Activated B cell treated with CpG ODN at 0.5 μM for 24 hours (primary cell): ENCODE data around the gene CPEB1. TPM values are rescaled to one million over a fixed set of nuclear protein-coding genes. Genes with fewer than 3 reads are reported as not detected.
A peak's percentile ranks its signal among the peaks of the same experiment; 100 is the strongest.
"Not testable (repeated sequence)": the region's sequence is repeated elsewhere in the genome, so short reads cannot be mapped to it uniquely, and the experiment has no call there.

Experiments used
- ATAC-seq: fragments of 200-7000 bp; cut with Tn5 transposase; one replicate; pipeline ENCODE4 v1.10.0; 2021; ENCODE audit warnings: low read depth, mild to moderate bottlenecking, moderate library complexity
- CTCF ChIA-PET: fragments of 350-600 bp; sonication (Branson Sonifier 250); formaldehyde crosslinking; loops from one replicate; lab custom pipeline; 2021; ENCODE audit warnings: antibody characterized with exemption; lab: Charles Lee
- POLR2A ChIA-PET: fragments of 350-600 bp; sonication (Branson Sonifier 250); formaldehyde crosslinking; loops from one replicate; lab custom pipeline; 2021; ENCODE audit warnings: antibody characterized with exemption; lab: Charles Lee
- DNase-seq: peaks from one replicate; pipeline ENCODE4 v3.0.0; 2022
- H3K27ac Mint-ChIP-seq: one replicate; pipeline ENCODE4 v1.8.0; 2020; ENCODE audit warnings: mixed read lengths
- H3K27me3 Mint-ChIP-seq: one replicate; pipeline ENCODE4 v1.8.0; 2021; ENCODE audit warnings: mixed read lengths
- H3K36me3 Mint-ChIP-seq: one replicate; pipeline ENCODE4 v1.8.0; 2021; ENCODE audit warnings: low read depth, mixed read lengths
- H3K4me1 Mint-ChIP-seq: one replicate; pipeline ENCODE4 v1.8.0; 2021; ENCODE audit warnings: mixed read lengths
- H3K4me3 Mint-ChIP-seq: one replicate; pipeline ENCODE4 v1.8.0; 2020; ENCODE audit warnings: mild to moderate bottlenecking, mixed read lengths
- H3K9me3 Mint-ChIP-seq: one replicate; pipeline ENCODE4 v1.8.0; 2020; ENCODE audit warnings: mixed read lengths
- intact Hi-C: fragments of 100-400 bp; cut with micrococcal nuclease; formaldehyde crosslinking; loops from one replicate; pipeline ENCODE4 v1.15.1; 2024
- total RNA-seq: library from RNA; stranded (reverse); gene quantifications from 2 replicates; pipeline ENCODE4 v1.2.3, GENCODE V29; 2022
- TF ChIP-seq, protein P1 (sequence below): fragments of 200-600 bp; IDR thresholded peaks from one replicate; pipeline ENCODE4 v1.8.0; 2022; ENCODE audit warnings: antibody characterized with exemption, mild to moderate bottlenecking

CPEB1 gene
- total RNA-seq, 1 donor from 2014 or later: not detected

DNA sequence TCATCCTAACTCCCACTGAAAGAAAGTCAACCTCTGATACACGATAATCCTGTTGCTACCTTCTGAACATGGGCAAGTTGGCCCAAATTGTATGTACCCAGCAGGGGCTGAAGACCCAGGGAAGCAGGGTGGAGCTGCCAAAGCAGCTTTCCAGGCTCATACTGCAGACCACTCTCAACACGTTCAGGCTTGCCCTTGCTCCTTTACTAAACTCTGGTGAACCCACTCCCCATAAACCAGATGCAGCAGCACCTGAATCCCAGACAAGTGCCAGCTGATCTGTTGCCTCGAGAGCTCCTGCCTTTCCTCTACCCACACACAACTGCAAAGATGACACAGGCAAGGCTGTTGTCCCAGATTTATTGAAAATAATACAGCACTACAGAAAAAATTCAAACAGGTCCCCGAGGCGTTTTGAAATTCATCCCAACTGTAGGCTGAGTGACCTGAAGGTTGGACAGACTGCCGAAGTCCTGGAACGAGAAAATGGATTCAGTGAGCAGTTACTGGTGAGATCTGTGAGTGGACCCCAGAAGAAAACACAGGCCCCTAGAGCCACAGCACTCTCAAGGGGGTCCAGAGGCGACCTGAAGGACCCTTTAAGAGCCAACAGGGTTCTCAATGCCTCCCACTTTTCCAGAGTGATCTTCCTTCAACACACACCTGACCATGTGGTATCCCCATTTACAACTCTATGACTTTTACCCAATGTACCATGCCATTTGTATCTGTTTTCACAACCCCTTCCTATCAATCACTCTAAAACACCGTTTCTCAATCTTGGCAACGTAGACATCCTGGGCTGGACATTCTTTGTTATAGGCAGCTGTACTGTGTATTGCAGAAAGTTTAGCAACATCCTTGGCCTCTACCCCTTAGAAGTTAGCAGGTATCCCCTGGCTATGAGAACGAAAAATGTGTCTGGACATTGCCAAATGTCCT is 110.5 kb downstream of the CPEB1 start:
- peaks cover 34% of the 10 kb centered on the region for H3K4me1 Mint-ChIP-seq
- intact Hi-C loops: no loop called here
- no peak for DNase-seq
- peaks cover 4% of the 10 kb centered on the region for H3K9me3 Mint-ChIP-seq
- ATAC-seq: no peak
- TF ChIP-seq, protein P1, sequence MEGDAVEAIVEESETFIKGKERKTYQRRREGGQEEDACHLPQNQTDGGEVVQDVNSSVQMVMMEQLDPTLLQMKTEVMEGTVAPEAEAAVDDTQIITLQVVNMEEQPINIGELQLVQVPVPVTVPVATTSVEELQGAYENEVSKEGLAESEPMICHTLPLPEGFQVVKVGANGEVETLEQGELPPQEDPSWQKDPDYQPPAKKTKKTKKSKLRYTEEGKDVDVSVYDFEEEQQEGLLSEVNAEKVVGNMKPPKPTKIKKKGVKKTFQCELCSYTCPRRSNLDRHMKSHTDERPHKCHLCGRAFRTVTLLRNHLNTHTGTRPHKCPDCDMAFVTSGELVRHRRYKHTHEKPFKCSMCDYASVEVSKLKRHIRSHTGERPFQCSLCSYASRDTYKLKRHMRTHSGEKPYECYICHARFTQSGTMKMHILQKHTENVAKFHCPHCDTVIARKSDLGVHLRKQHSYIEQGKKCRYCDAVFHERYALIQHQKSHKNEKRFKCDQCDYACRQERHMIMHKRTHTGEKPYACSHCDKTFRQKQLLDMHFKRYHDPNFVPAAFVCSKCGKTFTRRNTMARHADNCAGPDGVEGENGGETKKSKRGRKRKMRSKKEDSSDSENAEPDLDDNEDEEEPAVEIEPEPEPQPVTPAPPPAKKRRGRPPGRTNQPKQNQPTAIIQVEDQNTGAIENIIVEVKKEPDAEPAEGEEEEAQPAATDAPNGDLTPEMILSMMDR: no peak
- H3K36me3 Mint-ChIP-seq: peaks cover 74% of the 10 kb centered on the region
- CTCF ChIA-PET: interaction anchor here (1.0 to 1.1 kb wide), 3 partner anchors 463 to 466 kb away, joined by 3 to 6 read pairs (median 4); no protein-coding TSS in a partner anchor
- no peaks in the 10 kb centered on the region for H3K27me3 Mint-ChIP-seq
- POLR2A ChIA-PET: interaction anchor here (1.1 to 1.7 kb wide), 2 partner anchors 475 to 528 kb away, joined by 3 to 5 read pairs; partner anchors contain the start of gene C15orf40
- H3K27ac Mint-ChIP-seq: peak overlapping the region; percentile 41
- H3K4me3 Mint-ChIP-seq: no peak overlapping the region

DNA sequence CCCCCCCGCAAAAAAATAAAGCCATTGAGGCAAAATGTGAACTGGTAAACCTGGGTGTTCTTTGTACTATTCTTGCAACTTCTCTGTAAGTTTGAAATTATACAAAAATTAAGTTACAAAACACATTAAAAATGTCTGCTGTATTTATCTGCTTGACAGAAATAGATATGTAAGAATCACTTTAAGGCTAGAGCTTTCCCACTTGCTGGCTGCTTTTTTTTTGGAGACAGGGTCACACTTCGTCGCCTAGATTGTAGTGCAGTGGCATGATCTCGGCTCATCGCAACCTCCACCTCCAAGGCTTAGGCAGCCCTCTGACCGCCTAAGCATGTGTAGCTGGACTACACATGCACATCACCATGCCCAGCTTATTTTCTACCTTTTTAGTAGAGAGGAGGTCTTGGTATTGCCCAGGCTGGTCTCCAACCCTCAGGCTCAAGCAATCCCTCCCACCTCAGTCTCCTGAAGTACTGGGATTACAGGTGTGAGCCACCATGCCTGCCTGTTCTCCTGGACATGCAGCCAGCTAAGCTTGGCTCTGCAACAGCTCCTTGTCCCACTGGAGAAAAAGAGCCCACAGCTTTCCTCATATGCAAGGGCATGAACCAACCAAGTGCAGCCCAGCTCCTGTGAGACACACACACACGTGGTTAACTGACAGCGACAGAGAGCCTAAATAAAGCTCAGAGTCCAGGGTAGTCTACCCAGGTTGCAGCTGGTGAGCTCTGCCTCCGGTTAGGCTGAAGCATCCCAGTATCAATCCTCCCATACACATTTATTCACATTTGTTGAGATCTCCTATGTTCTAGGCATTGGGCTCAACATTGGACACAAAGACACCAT is 111.4 kb downstream of the CPEB1 start:
- ChIA-PET POLR2A (interaction anchor here (1.1 kb wide), 1 partner anchor 529 kb away, joined by 3 read pairs; no protein-coding TSS in a partner anchor), CTCF (interaction anchor here (1.1 kb wide), 2 partner anchors 464 to 467 kb away, joined by 4 to 6 read pairs; no protein-coding TSS in a partner anchor)
- H3K4me3 Mint-ChIP-seq: no peak overlapping the region
- no peaks in the 10 kb centered on the region for H3K27me3 Mint-ChIP-seq
- H3K9me3 Mint-ChIP-seq: peaks cover 4% of the 10 kb centered on the region
- TF ChIP-seq, protein P1: no peak
- H3K4me1 Mint-ChIP-seq: peaks cover 32% of the 10 kb centered on the region
- ATAC-seq (no peak), DNase-seq (no peak)
- peaks cover 72% of the 10 kb centered on the region for H3K36me3 Mint-ChIP-seq
- peak overlapping the region; percentile 59 for H3K27ac Mint-ChIP-seq
- intact Hi-C loops: no loop called here

DNA sequence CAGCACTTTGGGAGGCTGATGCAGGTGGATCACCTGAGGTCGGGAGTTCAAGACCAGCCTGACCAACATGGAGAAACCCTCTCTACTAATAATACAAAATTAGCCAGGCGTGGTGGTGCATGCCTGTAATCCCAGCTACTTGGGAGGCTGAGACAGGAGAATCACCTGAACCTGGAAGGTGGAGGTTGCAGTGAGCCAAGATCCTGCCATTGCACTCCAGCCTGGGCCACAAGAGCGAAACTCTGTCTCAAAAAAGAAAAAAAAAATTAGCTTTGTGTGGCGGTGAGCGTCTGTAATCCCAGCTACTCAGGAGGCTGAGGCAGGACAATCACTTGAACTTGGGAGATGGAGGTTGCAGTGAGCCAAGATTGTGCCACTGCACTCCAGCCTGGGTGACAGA is 112.0 kb downstream of the CPEB1 start:
- DNase-seq, POLR2A ChIA-PET, H3K27me3 Mint-ChIP-seq, H3K9me3 Mint-ChIP-seq, H3K4me3 Mint-ChIP-seq, ATAC-seq, CTCF ChIA-PET, H3K27ac Mint-ChIP-seq, intact Hi-C loops: not testable (repeated sequence)
- Mint-ChIP-seq H3K4me1 (peaks cover 32% of the 10 kb centered on the region), H3K36me3 (peaks cover 69% of the 10 kb centered on the region)

DNA sequence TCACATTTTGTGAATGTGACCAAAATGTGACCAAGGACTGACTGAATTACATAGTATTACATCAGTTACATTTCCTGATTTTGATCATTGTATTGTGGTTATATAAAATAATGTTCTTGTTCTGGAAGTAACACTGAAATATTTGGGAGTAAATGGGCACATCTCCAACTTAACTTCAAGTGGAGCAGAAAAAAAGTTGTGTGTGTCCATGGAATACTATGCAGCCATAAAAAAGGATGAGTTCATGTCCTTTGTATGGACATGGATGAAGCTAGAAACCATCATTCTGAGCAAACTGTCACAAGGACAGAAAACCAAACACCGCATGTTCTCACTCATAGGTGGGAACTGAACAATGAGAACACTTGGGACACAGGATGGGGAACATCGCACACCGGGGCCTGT is 112.7 kb downstream of the CPEB1 start:
- H3K27ac Mint-ChIP-seq, H3K4me3 Mint-ChIP-seq, DNase-seq, intact Hi-C loops, ATAC-seq, CTCF ChIA-PET, H3K27me3 Mint-ChIP-seq, H3K9me3 Mint-ChIP-seq, POLR2A ChIA-PET: not testable (repeated sequence)
- peaks cover 63% of the 10 kb centered on the region for H3K36me3 Mint-ChIP-seq
- peaks cover 30% of the 10 kb centered on the region for H3K4me1 Mint-ChIP-seq

DNA sequence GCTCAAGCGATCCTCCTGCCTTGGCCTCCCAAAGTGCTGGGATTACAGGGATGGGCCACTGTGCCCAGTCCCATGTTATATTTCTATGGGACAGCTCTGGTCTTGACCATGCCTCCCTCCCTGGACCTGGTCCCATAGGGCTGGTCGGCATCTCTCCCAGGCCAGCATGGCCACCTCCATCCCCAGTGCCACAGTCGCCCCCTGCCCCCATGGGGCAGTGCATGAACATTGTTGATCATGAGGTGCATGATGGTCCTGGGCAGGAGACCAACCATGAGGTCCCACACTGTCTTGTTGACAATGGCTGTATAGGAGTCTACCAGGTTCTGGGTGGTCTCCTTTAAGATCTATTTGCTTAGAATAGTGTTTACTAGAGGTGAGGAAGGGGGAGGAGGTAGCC is 113.4 kb downstream of the CPEB1 start:
- ATAC-seq: no peak
- ChIA-PET POLR2A (no interaction called here), CTCF (no interaction called here)
- Mint-ChIP-seq H3K4me3 (no peak overlapping the region), H3K36me3 (peaks cover 57% of the 10 kb centered on the region), H3K27ac (no peak overlapping the region), H3K4me1 (peaks cover 24% of the 10 kb centered on the region), H3K27me3 (no peaks in the 10 kb centered on the region), H3K9me3 (peaks cover 4% of the 10 kb centered on the region)
- no peak for DNase-seq
- TF ChIP-seq, protein P1: no peak
- intact Hi-C loops: no loop called here
